Suppressor macrophage (primary cell): Measurements from ENCODE around the gene CCDC57.

Source experiments
- DNase-seq, 4 experiments: peaks; one replicate each; pipeline ENCODE4 v3.0.0-alpha.2; 2020 to 2022

CCDC57 gene

DNA sequence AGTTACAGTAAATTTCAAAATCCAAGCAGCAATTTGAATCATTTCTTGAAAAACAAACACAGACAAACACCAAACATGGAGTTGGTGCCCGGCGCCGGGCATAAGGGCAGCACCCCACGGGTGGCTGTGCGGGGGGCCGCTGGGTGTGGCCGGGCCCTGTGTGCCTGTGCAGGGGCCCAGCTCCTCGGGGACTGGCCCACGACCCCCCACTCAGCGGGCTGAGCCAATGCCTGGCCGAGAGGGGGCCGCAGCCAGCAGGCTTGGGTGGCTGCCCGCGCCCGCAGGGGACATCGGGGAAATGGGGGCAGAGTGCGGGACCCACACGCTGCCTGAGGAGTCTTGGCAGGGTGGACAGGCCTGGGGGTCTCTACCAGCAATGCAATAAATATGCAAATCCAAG, 134.2 kb downstream of the CCDC57 start:
- DNase-seq, result no peak

DNA sequence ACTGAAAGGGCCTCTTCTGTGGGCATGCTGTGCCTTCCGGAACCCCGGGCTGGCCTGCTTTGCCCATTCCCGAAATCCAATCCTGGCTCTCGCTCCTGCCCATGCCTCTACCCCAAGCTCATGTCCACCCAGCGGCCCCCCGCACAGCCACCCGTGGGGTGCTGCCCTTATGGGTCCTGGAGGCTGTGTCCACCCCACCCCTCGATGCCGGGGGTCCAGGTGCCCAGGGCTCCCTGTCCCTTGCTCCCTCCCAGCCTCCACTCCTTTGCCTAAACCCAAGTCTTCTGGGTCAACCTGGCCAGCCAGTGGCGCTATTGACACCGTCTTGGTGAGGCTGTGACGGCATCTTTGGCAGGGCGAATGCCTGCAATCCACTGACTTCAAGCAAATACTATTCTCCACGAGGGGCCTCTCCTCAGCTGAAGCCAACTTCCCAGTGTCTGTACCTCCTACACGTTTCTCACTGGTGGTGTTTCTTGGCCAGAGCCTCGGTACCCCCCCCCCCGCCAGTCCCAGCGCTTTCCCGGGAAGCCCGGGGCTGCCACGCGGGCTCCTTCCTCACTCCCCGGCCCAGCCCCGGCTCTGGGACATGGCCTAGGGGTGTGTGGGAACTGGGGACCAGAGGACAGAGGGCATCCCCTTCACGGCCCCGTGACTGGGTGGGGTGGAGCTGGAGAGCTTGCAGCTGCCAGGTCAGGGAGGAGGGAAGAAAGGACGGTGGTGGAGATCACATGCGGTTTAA, 134.9 kb downstream of the CCDC57 start:
- DNase-seq, result no peak

DNA sequence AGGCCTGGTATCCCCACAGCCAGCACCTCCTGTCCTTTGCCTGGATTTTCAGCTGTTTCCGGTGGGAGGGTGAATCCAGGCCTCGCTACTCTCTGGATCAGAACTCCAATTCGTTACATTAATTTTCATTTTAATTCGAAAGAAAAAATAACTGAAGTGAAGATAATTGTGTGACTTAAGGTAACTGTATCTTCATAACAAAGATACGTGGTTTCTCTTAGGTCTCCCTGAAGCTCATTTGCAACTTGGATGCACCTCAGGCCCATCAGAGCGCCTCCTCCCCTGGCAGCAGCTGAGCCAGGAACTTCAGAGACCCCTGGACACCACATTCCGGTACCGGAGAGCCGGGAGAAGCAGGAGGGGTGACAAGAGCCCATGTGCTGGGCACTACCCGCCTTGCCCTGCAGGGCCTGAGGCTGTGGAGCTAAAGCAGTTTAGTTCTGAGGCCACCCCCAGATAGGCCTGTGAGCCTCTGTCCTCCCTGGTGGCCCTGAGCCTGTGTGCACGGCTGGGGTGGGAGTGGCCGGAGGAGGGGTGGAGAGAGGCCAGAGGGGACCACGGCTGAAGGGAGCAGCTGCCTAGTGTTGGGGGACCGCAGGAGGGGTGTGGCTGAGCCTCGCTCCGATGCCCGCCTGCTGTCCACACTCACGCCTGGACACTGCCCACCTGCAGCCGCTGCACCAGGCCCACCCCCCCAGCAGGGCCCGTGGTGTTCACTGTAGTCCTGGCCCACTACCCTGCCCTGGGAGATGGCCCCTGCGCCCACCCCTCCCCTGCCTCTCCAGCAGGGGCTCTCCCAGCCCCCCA, 135.7 kb downstream of the CCDC57 start:
- DNase-seq, result no peak

DNA sequence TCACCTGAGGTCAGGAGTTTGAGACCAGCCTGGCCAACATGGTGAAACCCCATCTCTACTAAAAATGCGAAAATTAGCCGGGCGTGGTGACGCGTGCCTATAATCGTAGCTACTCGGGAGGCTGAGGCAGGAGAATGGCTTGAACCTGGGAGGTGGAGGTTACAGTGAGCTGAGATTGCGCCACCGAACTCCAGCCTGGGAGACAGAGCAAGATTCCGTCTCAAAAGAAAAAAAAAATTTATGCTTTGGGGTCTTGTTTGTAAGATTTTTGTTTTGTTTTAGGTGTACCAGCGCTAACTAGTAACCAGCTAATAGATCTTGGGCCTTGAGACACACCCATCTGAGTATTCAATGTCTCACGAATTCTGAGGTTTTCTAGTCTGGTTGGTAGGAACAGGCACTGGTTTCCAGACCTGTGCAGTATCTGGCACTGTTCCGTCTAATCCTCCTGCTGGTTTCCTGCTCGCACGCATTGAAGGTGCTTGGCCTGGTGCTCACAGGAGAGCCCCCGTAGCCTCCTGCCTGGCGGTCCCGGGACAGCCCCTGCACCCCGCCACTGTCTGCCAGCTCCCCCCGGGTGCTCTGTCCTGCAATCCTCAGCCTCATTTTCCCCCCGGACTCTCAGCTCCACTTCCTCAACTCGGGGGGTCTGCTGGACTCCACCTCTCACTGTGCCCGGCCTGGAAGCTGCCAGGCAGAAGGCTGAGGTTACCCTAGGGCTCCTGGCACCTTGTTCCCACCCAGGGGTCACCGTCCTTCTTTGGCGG, 136.4 kb downstream of the CCDC57 start:
- DNase-seq, result no peak

DNA sequence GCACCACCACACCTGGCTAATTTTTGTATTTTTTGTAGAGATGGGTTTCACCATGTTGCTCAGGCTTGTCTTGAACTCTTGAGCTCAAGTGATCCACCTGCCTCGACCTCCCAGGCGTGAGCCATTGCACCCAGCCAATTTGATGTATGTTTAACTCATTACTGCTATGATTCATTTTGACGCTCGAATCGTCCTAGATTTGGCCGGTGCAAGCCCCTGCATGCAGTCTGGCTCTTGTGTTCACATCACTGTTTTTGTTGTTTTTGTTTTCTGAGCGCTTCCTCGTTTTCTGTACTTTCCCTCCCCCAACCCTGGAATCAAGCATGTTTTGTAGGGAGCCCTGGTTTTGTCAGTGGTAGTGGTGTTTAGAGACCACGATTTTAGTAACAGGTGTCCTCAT, 139.2 kb downstream of the CCDC57 start:
- DNase-seq, result no peak

DNA sequence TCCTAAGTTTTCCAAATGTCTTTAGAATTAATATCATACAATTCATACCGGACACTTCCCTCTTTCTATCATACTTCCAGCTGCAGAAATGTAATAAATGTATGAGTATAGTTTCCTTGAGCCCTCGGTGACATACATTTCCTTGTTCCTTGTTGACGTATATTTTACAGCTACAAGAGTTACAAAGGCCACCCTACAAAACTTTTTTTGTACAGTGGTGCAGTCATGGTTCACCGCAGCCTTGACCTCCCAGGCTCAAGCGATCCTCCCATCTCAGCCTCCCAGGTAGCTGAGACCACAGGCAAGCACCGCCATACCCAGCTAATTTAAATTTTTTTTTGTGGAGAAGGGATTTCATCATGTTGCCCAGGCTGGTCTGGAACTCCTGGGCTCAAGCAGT, 139.8 kb downstream of the CCDC57 start:
- DNase-seq, result no peak

DNA sequence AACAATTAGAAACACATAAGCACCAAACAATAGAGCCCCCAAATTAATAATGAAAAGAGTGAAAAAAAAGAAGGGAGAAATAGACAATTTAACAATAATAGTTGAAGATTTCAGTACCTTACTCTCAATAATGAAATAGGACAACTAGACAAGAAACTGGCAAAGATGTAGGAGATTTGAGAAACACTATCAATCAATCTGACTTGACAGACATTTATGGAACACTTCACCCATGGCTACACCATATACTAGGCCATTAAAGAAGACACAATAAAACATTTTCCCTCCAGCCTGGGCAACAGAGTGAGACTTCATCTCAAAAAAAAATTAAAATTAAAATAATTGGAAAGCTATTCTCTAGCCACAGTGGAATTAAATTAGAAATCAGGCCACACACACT, 142.0 kb downstream of the CCDC57 start:
- no peak for DNase-seq

DNA sequence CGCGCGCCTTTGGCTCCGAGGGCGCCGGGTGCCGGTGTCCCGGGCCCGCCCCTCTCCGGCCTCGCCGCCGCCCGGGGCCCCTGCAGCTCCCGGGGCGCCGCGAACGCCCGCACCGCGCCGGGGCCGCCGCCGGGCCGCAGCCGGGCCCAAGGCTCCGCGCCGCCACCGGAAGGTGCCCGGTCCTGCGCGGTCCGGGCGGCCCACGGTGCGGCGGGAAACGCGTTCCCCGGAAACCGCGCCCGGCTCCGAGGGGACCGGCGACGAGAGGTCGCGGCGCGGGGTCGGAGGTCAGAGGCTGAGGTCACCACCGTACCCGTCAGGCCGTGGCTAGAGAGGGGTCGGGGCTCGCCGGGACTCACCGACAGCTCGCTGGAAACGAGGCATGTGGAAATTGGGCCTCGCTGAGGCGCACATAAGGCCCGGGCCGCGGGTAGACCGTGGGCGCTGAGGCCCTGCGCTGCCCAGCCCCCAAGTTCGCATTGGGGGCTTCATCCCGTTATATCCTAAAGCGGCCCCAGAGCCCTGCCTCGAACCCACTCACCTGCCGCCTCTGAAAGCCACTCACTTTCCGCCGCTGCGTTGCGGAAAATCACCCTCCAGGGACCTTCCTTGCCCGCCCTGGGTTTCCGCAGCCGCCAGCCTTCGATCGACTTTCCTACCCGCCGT, 146.9 kb downstream of the CCDC57 start, which contains the start of gene DUS1L:
DUS1L (minus strand) TSS at position 167 of the 666 bp plus-strand sequence. CDS start 745 bp downstream, outside the sequence.
- peak; percentile 77 to 93 (median 88) for DNase-seq

DNA sequence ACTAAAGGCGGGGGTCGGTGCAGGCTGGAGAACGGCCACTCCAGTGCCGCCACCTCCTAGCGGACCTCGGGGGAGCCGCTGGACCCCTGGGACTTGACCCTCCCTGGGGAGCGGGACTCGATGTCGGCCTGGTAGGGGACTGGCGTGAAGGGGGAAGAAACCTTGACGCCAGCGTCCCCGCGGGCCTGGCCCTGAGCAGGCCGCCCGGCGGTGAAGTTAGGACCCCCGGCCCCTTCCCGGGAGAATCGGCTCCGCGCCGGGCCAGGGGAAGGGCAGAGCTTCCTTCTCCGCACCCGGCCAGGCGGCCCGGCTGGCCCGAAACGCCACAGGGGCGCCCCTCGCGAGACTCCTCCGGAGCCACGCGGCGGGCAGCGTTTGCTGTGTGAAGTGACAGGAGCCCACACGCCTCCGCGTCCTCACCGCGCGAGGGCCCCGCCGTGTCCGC, 147.4 kb downstream of the CCDC57 start:
- DNase-seq, result peak; percentile 35 to 72 (median 56)

DNA sequence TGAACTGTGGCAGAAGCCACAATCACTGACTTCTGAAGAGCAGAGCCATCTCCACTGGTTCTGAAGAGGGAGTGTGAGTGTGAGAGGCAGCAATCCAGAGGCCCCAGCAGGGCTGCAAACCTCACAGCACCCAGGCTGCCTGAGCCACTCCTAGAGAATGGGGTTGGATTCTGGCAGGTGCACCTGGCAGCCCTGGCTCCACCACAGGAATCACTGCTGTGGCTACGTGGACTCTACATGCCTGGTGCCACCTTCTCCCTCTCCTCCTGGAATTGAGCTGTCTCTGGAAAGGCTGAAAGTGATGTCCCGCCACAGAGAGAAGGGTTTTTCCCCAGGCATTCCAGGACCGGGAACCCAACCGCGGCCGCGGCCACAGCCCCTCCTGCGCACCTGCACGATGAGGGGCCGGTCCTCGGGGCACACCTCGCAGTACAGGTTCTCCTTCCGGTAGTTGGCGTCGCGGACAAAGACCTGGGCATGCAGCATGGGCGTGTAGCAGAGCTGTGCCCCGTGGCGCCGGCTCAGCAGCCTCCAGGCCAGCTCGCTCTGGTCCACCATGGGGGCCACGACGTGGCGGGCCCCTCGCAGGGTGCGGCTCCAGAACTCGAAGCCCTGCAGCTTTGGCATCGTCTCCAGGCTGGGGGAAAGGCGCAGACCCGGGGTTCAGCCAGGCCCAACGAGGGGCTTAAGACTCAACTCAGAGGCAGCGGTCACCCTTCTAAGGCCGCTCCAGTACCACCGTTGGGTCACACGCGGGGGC, 148.0 kb downstream of the CCDC57 start:
- no peak for DNase-seq

DNA sequence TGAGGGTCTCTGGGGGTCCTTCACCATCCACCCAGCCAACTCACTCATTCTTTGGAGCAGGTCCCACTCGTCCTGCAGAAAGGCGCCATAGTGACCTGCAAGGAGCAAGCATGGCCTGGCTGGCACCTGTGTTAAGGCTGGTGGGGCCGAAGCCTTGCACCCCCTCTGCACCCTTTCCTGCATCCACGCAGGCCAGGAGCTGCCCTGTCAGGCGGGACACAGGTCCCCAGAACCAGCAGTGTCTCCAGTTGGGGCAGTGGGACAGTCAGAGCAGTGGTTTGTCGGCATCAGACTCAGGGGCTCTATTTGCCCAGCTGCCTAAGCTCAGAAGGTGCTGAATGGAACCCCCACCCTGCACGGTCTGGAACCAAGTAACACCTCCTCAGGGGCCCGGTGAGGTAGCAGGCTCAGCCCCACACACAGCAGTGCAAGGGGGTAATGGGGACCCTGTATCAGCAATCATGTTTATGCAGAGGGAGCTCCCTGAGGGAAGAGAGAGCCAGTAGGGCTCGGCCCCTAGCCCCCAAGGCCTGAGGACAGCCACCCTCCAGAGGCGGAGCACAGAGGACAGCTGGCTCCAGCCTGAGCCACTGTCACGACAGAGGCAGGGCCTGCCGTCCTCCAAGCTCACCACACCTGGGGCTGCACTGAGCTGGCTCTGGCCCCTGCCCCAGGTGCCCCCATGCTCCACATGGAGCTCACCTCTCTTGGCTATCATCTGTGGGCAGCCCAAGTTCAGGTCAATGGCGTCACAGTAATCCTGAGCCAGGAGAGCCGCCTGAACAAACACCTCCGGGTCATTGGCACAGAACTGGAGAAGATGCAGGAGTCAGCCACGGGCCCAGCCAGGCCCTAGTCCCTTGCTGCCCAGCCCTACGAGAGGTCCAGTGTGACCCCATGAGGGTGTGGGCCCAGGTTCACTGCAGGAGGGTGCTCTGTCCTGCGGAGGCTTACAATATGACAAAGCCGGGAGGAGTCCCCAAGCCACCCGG, 148.9 kb downstream of the CCDC57 start:
- no peak for DNase-seq

DNA sequence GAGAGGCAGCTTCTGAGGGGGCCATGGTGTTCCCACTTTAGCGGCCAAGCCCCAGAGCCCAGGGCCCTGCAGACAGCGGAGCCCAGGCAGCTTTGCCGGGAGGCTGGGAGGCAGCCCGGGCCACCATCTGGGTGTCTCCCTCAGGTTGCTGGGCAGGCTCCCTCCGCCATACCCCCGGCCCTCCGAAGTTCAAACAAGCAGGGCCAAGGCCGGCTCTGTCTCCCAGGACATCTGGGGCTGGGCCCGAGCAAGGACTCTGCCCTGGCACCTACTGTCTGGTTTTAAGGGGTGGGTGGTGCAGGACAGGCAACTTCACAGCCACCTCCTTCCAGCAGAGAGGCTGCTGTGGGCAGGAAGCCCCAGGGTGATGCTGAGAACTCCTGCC, 149.7 kb downstream of the CCDC57 start:
- no peak for DNase-seq

DNA sequence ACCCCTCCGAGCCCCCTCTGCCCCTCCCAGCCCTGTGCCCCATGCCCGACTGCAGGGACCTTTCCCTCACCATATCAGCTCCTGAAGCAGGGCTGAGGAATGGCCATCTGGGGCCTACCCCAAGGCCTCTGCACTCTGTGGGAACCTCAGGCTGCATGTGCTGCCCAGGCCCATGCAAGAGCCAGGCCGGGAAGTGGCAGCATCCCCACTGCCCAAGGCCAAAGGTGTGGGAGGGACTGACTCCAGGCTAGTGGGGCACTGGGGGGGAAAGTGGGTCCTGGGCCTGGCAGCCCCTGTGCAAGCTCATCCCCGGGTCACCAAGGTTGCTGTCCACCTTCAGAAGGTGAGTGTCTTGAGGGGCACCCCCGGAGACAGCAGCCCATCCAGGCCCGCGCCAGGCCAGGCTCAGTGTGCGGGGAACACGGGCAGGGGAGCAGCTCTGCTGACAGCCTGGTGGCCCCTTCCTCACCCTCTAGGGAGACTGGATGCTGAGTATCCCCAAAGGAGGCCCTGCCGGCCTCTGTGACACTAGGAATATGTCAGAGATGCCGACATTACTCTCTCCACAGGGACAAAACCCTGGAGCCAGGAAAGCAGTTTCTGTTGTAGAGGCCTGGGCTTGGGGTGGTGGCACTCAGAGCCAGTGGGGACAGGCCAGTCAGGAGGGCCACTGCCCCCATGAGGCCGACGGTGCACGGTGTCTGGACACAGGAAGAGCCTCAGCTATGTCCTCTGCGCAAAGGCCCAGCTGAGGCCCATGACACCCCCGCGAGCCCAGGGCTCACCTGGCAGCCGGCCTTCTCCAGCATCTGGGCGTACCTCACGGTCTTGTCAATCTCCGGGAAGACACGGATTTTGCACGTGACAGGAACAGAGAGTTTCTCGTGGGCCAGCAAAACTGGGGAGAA, 150.3 kb downstream of the CCDC57 start:
- peak in 1 of 4 experiments; percentile 31 for DNase-seq

DNA sequence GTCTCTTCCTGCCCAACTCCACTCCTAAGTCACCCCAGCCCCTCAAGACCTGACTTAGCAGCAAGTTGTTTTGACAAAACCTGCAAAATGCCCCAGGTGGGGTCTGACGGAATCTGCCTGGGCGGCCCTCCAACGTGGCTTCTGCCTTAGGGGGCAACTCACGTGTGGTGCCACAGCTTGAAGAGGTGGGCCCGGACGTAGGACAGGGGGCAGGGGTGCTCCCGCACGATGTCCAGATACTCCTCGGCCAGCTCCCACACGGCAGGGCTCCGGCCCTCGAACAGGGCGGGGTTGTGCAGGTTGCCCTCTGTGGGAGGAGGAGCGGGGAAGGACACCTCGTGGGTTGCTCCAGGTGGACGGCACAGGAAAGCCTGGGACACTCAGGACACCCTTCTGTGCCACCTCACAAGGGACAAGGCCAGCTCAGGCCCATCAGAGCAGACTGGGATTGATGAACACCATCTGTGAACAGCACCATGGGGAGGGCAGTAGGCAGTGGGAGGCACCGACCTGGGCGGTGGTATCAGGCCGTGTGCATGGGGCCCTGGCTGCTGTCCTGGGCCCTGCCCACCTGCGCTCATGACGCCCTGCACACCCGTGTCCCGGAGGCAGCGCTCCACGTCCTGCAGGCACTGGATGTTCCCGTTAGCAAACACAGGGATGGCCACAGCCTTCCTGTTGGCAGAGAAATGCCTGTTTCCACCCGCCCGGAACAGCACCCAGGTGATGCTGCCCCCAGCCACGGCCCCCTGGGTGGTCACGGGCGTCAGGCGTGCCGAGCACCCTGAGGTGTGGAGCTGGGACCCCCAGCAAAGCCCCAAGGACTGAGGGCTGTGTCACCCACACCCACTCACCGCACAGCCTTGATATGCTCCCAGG, 151.4 kb downstream of the CCDC57 start:
- no peak for DNase-seq

DNA sequence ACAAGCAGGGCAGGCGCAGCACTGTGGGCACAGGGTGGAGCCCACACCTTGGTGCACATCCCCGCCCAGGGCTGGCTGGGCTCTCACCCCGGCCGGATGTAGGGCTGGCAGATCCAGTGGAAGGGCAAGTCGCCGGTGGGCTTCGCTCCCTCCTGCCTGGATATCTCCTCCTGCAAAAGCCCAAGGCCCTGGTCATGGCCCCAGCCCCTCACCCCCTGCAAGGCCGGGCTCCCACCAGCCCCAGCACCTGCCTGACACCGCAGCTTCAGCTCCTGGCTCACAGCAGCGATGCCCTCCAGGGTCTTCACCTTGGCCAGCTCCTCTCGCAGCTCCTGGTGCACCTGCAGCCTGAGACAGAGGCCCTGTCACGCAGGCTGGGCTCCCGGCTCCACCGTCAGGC, 152.0 kb downstream of the CCDC57 start:
- DNase-seq, result no peak

DNA sequence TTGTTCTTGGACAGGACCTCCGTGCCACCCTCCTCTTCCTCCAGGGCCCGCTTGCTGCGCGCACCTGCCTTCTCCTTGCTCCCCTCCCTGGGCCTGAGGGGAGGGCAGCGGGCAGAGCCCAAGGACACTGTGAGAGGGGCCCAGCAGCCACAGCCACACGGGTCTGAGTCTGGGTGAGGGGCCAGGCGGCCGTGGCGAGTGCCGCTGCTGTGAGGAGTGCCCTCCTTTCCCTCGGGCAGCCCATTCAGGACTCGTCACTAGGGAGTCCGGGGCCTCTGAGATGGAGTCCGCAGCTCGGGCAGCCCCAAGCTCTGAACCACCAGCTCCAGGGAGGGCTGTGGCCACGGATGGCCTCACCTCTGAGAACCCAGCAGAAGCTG, 152.7 kb downstream of the CCDC57 start:
- DNase-seq, result no peak

DNA sequence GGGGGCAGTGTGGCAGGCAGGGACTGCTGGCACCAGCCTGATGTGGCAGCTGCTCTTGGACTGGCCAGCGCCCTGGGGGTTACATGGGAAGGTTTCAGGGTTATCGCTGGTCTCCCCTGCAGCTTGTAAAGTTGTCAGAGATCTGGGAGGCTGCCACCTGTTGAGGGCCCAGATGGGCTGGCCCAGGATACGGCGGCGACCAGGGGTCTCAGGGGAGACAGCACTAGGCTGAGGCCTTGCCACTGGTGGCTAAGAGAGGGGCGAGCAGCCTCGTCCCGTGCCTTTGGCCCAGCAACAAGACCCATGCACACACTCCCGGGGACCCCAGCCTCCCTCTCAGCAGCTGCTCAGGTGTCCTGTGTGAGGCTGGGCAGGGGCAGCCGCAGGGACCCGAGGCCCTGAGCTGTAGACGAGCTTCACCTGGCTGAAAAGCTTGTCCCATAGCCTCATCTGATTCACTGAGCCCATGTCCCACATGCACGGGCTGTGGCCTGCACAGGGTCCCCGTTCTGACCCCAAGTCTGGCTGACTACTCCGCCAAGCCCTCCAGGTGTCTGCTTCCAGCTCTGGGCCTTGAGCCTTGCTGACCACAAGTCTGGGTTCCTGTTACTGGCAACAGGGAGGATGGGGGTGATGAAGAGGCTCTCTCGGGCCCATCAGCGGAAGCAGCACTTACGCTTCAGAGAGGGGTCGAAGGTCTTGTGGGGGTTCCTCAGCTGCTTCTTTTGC, 153.2 kb downstream of the CCDC57 start:
- DNase-seq, result no peak

DNA sequence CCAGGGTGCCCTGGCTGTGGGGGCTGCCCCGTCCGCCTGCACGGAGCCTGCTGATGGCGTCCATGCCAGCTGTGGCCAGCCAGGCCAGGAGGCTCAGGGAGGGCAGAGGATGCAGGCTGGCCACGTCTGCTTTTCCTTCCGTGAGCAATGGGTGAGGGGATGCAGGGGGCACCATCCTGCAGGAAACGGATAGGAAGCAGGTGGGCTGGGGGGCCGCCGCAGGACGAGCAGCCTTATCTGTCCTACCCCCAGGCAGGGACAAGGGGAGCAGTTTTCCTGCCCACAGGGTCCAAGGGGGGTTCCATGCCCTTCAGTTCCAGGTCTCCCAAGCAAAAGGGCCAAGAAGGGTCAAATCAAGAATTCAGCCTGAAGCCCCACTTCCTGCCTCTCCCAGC, 153.8 kb downstream of the CCDC57 start:
- DNase-seq, result no peak
